ENCODE results near the gene ARMC8. TPM values are rescaled to one million over a fixed set of nuclear protein-coding genes. Genes with fewer than 3 reads are reported as not detected.

ARMC8 gene
- total RNA-seq, 4 donors from 2014 or later, result 79.3 to 93.0 (median 84.9) TPM

- Histone ChIP-seq H3K27me3 (no peaks in the 10 kb centered on the region), H3K9me3 (no peaks in the 10 kb centered on the region), H3K36me3 (peaks cover 7 to 65% (median 40%) of the 10 kb centered on the region in 4 donors), H3K4me3 (no peak overlapping the region), H3K27ac (replicated peaks in 1 of 4) (no peak overlapping the region), H3K4me1 (no peaks in the 10 kb centered on the region)
- DNase-seq (ENCODE audit: extremely low spot score), result no peak
- intact Hi-C loops (cut with DNase I), result no loop called here
- TF ChIP-seq EP300 (IDR thresholded peaks at IDR 0.05), result no peak
- TF ChIP-seq POLR2AphosphoS5 (IDR thresholded peaks at IDR 0.05), result no peak
- no peak for TF ChIP-seq POLR2A (IDR thresholded peaks at IDR 0.05; ENCODE audit: low read depth)
- no peak for TF ChIP-seq CTCF (IDR thresholded peaks at IDR 0.05)
- WGBS, result 64% methylated on average over 1 of the region's 1 CpG
Measured at GRCh38 chr3:138260611-138261010, 73.5 kb downstream of the ARMC8 start.

GRCh38 chr3:138263104-138263503 lies 76.0 kb downstream of the ARMC8 start:
- Histone ChIP-seq H3K9me3 (no peaks in the 10 kb centered on the region), H3K27me3 (no peaks in the 10 kb centered on the region), H3K4me1 (no peaks in the 10 kb centered on the region), H3K27ac (replicated peaks in 1 of 4) (no peak overlapping the region), H3K36me3 (peaks cover 10 to 86% (median 57%) of the 10 kb centered on the region in 4 donors), H3K4me3 (no peak overlapping the region)
- TF ChIP-seq POLR2A (IDR thresholded peaks at IDR 0.05; ENCODE audit: low read depth) (no peak), CTCF (IDR thresholded peaks at IDR 0.05) (no peak), POLR2AphosphoS5 (IDR thresholded peaks at IDR 0.05) (no peak), EP300 (IDR thresholded peaks at IDR 0.05) (no peak)
- no peak for DNase-seq (ENCODE audit: extremely low spot score)
- intact Hi-C loops (cut with DNase I), result no loop called here
- 58% methylated on average over 2 of the region's 2 CpGs for WGBS

GRCh38 chr3:138265745-138266144 lies 78.6 kb downstream of the ARMC8 start:
- no peak for DNase-seq (ENCODE audit: extremely low spot score)
- no peaks in the 10 kb centered on the region for H3K27me3 ChIP-seq
- intact Hi-C loops (cut with DNase I), result no loop called here
- no peaks in the 10 kb centered on the region for H3K4me1 ChIP-seq
- WGBS, result 85% methylated on average over 1 of the region's 1 CpG
- peaks cover 10 to 83% (median 52%) of the 10 kb centered on the region in 4 donors for H3K36me3 ChIP-seq
- TF ChIP-seq CTCF (IDR thresholded peaks at IDR 0.05) (no peak), POLR2A (IDR thresholded peaks at IDR 0.05; ENCODE audit: low read depth) (no peak), EP300 (IDR thresholded peaks at IDR 0.05) (no peak), POLR2AphosphoS5 (IDR thresholded peaks at IDR 0.05) (no peak)
- H3K4me3 ChIP-seq, result no peak overlapping the region
- no peaks in the 10 kb centered on the region for H3K9me3 ChIP-seq
- no peak overlapping the region for H3K27ac ChIP-seq (replicated peaks in 1 of 4)

DNA sequence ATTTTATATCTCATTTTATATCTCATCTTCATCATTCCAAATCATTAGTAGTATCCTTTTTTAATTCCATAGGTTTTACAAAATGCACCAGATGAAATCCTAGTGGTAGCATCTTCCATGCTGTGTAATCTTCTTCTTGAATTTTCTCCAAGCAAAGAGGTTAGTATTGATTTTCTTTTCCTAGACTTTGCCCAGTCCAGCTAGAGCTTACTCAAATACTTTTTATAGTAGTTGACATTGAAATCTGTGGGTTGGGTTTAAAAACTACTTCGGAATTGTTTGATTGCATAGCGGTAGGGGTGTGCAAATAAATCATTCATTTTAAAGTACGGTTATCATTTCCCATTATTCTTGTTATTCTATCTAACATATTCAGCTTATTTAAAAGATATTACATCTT lies 80.0 kb downstream of the ARMC8 start:
- intact Hi-C loops (cut with DNase I), result no loop called here
- Histone ChIP-seq H3K36me3 (peaks cover 20 to 90% (median 64%) of the 10 kb centered on the region in 4 donors), H3K27me3 (no peaks in the 10 kb centered on the region), H3K4me1 (no peaks in the 10 kb centered on the region), H3K9me3 (no peaks in the 10 kb centered on the region), H3K27ac (replicated peaks in 1 of 4) (no peak overlapping the region), H3K4me3 (no peak overlapping the region)
- no peak for DNase-seq (ENCODE audit: extremely low spot score)
- no peak for TF ChIP-seq EP300 (IDR thresholded peaks at IDR 0.05)
- no peak for TF ChIP-seq CTCF (IDR thresholded peaks at IDR 0.05)
- TF ChIP-seq POLR2A (IDR thresholded peaks at IDR 0.05; ENCODE audit: low read depth), result no peak
- TF ChIP-seq POLR2AphosphoS5 (IDR thresholded peaks at IDR 0.05), result no peak
- WGBS, result 95% methylated on average over 3 of the region's 3 CpGs

DNA sequence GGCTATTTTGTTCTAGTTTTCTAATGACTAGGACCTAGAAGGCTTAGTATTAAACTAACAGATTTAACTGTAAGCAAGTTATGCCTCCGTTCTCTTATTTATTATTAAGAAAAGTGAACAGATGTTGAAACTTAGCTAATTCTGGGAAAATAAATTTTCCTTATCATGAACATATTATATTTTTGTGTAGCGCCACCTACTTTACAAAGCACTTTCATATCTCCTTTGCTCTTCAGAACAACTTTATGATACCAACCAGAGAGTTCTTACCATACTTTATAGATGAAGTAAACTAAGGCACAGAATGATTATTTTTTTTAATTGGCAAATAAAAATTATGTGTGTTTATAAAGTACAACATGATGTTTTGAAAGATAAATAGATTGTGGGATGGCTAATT lies 83.1 kb downstream of the ARMC8 start:
- no peaks in the 10 kb centered on the region for H3K27me3 ChIP-seq
- no peak overlapping the region for H3K27ac ChIP-seq (replicated peaks in 1 of 4)
- 85% methylated on average over 2 of the region's 2 CpGs for WGBS
- H3K4me1 ChIP-seq, result no peaks in the 10 kb centered on the region
- H3K36me3 ChIP-seq, result peaks cover 36 to 95% (median 77%) of the 10 kb centered on the region in 4 donors
- intact Hi-C loops (cut with DNase I), result no loop called here
- no peak for DNase-seq (ENCODE audit: extremely low spot score)
- H3K9me3 ChIP-seq, result no peaks in the 10 kb centered on the region
- no peak for TF ChIP-seq EP300 (IDR thresholded peaks at IDR 0.05)
- TF ChIP-seq POLR2A (IDR thresholded peaks at IDR 0.05; ENCODE audit: low read depth), result no peak
- no peak for TF ChIP-seq CTCF (IDR thresholded peaks at IDR 0.05)
- no peak for TF ChIP-seq POLR2AphosphoS5 (IDR thresholded peaks at IDR 0.05)
- no peak overlapping the region for H3K4me3 ChIP-seq
